ENCODE results near the gene IL1RAPL1. TPM values are rescaled to one million over a fixed set of nuclear protein-coding genes. Genes with fewer than 3 reads are reported as not detected.

Gene IL1RAPL1
- total RNA-seq, 2 experiments from 2014 or later = not detected

DNA sequence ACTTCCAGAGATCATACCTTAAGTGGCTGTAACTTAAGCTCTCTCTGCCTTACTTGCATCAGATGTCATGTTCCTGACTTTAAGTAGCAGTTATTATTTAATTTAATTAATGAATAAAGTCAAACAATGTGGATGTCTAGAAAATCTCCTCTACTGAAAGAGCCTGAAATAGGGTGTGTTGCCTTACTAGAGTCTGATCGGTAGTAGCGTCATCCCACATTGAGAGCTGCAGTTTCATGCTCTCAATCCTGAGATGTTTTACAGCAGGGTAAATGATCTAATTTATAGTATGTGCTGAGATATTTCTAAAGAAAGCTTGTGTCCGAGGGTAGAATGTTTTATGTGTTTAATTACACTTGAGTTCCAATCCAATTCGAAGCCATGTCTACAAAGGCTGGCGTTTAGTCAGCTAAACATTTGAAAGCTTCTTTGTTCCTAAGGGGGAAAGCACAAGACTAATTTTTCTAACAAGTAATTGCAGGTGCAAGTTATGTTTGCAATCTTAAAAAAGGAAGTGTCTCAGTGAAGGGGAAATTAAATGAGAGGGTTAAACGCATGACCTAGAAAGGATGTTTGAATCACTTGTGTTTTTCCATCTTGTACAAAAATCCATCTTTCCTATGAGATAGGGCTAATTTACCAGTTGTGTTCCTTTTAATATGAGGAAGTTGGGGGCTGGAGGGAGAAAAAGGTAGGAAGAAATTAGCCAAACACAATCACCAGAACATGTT is 1237.1 kb downstream of the IL1RAPL1 start:
- no peak overlapping the region for H3K4me3 Mint-ChIP-seq
- H3K27ac Mint-ChIP-seq = no peak overlapping the region
- no peaks in the 10 kb centered on the region for H3K36me3 Mint-ChIP-seq
- CTCF ChIA-PET = no interaction called here
- DNase-seq = no peak
- H3K9me3 Mint-ChIP-seq (ENCODE audit: low read depth) = peaks cover 3% of the 10 kb centered on the region
- no peaks in the 10 kb centered on the region for H3K27me3 Mint-ChIP-seq
- no peaks in the 10 kb centered on the region for H3K4me1 Mint-ChIP-seq
- ATAC-seq = no peak

GRCh38 chrX:29826742-29827141 is 1239.5 kb downstream of the IL1RAPL1 start:
- DNase-seq = no peak
- no peak for ATAC-seq
- no peaks in the 10 kb centered on the region for H3K36me3 Mint-ChIP-seq
- no peak overlapping the region for H3K27ac Mint-ChIP-seq
- H3K4me3 Mint-ChIP-seq = no peak overlapping the region
- H3K27me3 Mint-ChIP-seq = no peaks in the 10 kb centered on the region
- H3K4me1 Mint-ChIP-seq = no peaks in the 10 kb centered on the region
- CTCF ChIA-PET = no interaction called here
- H3K9me3 Mint-ChIP-seq (ENCODE audit: low read depth) = peaks cover 3% of the 10 kb centered on the region

DNA sequence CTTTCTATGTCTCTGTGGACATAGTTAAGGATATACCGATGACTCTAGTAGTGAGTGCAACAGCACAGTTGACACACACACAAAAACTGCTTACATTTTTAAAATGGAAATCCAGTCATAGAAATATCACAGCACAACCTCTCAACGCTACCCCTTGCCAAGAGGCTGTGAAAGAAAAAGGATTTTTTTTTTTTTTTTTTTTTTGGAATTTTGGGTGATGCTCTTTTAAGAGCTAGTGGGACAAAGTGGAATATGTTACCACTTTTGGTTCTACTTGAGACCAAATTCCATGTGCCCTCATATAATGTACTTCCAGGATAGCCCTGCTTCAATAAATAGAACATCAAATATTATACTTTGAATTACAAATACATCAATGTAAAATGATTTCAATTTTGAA is 1247.1 kb downstream of the IL1RAPL1 start:
- Mint-ChIP-seq H3K27ac (no peak overlapping the region), H3K36me3 (no peaks in the 10 kb centered on the region), H3K4me1 (no peaks in the 10 kb centered on the region), H3K27me3 (no peaks in the 10 kb centered on the region), H3K9me3 (ENCODE audit: low read depth) (no peaks in the 10 kb centered on the region), H3K4me3 (no peak overlapping the region)
- CTCF ChIA-PET = no interaction called here
- ATAC-seq (no peak), DNase-seq (no peak)

GRCh38 chrX:29834764-29835163 is 1247.5 kb downstream of the IL1RAPL1 start:
- Mint-ChIP-seq H3K4me3 (no peak overlapping the region), H3K27me3 (no peaks in the 10 kb centered on the region), H3K27ac (no peak overlapping the region), H3K4me1 (no peaks in the 10 kb centered on the region), H3K36me3 (no peaks in the 10 kb centered on the region), H3K9me3 (ENCODE audit: low read depth) (no peaks in the 10 kb centered on the region)
- CTCF ChIA-PET = no interaction called here
- DNase-seq (no peak), ATAC-seq (no peak)

DNA sequence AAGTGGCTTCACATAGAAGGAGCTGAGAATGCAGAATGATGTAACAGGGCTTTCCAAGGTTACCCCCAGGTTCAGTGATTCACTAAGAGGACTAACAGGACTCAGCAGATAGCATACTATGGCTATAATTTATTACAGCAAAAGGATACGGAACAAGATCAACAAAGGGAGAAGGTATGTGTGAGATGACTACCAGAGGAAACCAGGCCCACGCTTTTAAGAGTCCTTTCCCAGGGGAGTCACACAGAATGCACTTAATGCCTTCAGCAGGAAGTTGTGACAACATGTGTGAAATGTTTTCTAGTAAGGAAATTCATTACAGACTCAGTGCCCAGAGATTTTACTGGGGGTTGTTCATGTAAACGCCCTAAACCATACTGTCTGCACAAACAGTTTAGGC is 1254.5 kb downstream of the IL1RAPL1 start:
- no peak for DNase-seq
- Mint-ChIP-seq H3K27ac (no peak overlapping the region), H3K9me3 (ENCODE audit: low read depth) (no peaks in the 10 kb centered on the region), H3K4me1 (no peaks in the 10 kb centered on the region), H3K4me3 (no peak overlapping the region), H3K27me3 (no peaks in the 10 kb centered on the region), H3K36me3 (no peaks in the 10 kb centered on the region)
- CTCF ChIA-PET = no interaction called here
- no peak for ATAC-seq

- H3K4me1 Mint-ChIP-seq = no peaks in the 10 kb centered on the region
- CTCF ChIA-PET = no interaction called here
- no peaks in the 10 kb centered on the region for H3K27me3 Mint-ChIP-seq
- H3K9me3 Mint-ChIP-seq (ENCODE audit: low read depth) = no peaks in the 10 kb centered on the region
- H3K27ac Mint-ChIP-seq = no peak overlapping the region
- ATAC-seq (no peak), DNase-seq (no peak)
- H3K36me3 Mint-ChIP-seq = no peaks in the 10 kb centered on the region
- H3K4me3 Mint-ChIP-seq = no peak overlapping the region
Measured at GRCh38 chrX:29842552-29842951, 1255.3 kb downstream of the IL1RAPL1 start.

DNA sequence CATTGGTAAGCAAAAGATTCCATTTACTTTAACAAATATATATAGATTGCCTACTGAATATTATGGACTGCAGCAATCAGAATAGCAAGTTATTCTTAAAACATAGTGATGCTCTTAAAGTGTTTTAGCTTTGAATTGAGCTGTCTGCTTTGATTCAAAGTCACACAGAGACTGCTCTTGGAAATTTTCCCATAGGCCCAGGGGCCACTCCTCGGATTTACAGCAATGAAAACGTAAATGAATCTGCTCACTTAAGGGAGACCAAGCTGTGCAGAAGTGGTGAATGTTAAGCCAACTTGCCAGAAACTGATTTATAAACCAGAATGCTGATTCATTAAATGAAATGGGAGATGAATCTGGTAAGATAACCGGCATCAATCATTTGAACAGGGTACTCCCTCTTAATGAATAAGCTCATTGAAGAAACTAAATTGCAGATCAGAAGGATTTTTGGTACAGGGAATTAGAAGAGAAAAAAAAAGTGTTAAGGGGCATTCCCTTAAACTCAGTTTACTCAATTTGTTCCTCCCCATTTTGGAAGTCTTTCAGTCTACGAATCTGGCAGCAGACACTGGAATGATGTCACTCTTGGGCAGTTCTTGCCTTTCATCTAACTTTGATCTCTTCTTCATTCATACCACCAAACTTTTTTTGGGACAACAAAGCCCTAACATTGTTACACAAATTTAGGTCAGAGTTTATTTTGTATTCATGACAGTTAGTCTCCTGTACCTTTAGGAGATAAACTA is 1264.8 kb downstream of the IL1RAPL1 start:
- no peak for ATAC-seq
- no peak overlapping the region for H3K4me3 Mint-ChIP-seq
- CTCF ChIA-PET = no interaction called here
- DNase-seq = no peak
- H3K9me3 Mint-ChIP-seq (ENCODE audit: low read depth) = no peaks in the 10 kb centered on the region
- H3K4me1 Mint-ChIP-seq = no peaks in the 10 kb centered on the region
- H3K27ac Mint-ChIP-seq = no peak overlapping the region
- H3K27me3 Mint-ChIP-seq = no peaks in the 10 kb centered on the region
- no peaks in the 10 kb centered on the region for H3K36me3 Mint-ChIP-seq

- CTCF ChIA-PET = no interaction called here
- Mint-ChIP-seq H3K36me3 (no peaks in the 10 kb centered on the region), H3K4me1 (no peaks in the 10 kb centered on the region), H3K27ac (no peak overlapping the region), H3K27me3 (no peaks in the 10 kb centered on the region), H3K4me3 (no peak overlapping the region), H3K9me3 (ENCODE audit: low read depth) (no peaks in the 10 kb centered on the region)
- ATAC-seq = no peak
- no peak for DNase-seq
Measured at GRCh38 chrX:29852767-29853166, 1265.5 kb downstream of the IL1RAPL1 start.

DNA sequence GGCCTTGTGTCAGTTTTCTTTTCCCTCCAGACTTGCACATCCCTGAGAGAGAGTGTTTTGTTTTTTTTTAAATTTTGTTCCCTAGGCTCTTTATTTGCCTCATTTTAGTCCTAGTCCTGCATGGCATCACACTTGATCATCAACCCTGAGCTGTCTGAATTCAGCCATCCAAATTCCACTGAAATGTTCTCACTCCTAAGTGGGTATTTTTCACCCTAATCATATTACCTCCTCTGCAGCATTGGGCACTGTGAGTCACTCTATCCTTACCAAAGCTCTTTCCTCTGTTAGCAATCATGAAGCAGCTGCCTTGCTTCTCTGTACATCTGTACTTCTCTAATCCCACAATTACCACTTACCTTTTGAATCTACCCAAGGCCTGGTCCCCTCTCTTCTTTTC is 1271.5 kb downstream of the IL1RAPL1 start:
- CTCF ChIA-PET = no interaction called here
- ATAC-seq (no peak), DNase-seq (no peak)
- peaks cover 3% of the 10 kb centered on the region for H3K9me3 Mint-ChIP-seq (ENCODE audit: low read depth)
- no peaks in the 10 kb centered on the region for H3K36me3 Mint-ChIP-seq
- H3K27ac Mint-ChIP-seq = no peak overlapping the region
- H3K4me1 Mint-ChIP-seq = no peaks in the 10 kb centered on the region
- no peak overlapping the region for H3K4me3 Mint-ChIP-seq
- no peaks in the 10 kb centered on the region for H3K27me3 Mint-ChIP-seq

- Mint-ChIP-seq H3K27me3 (no peaks in the 10 kb centered on the region), H3K4me1 (no peaks in the 10 kb centered on the region), H3K4me3 (no peak overlapping the region), H3K36me3 (no peaks in the 10 kb centered on the region), H3K9me3 (ENCODE audit: low read depth) (peaks cover 6% of the 10 kb centered on the region), H3K27ac (no peak overlapping the region)
- ATAC-seq (no peak), DNase-seq (no peak)
- CTCF ChIA-PET = no interaction called here
Measured at GRCh38 chrX:29862126-29862677, 1275.0 kb downstream of the IL1RAPL1 start.

DNA sequence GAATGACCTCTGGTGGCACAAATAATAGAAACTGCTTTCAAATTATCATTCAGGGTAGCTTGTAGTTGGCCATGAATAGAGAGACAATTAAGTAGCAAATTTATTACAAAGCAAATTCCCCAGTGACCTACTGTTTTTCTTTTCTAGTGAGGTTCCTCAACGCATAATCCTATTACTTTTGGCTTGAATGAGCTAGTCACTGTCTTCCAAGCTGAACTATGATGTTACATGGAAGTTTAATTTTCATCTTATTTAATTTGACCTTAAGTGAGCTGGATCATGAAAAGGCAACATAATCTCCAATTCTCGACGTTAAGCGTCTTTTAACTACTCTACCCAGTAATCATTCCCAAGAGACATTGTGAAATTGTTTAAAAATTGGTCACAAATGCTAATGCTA is 1280.7 kb downstream of the IL1RAPL1 start:
- Mint-ChIP-seq H3K9me3 (ENCODE audit: low read depth) (peaks cover 6% of the 10 kb centered on the region), H3K27ac (no peak overlapping the region), H3K4me3 (no peak overlapping the region), H3K4me1 (no peaks in the 10 kb centered on the region), H3K27me3 (no peaks in the 10 kb centered on the region), H3K36me3 (no peaks in the 10 kb centered on the region)
- CTCF ChIA-PET = no interaction called here
- ATAC-seq = no peak
- DNase-seq = no peak

DNA sequence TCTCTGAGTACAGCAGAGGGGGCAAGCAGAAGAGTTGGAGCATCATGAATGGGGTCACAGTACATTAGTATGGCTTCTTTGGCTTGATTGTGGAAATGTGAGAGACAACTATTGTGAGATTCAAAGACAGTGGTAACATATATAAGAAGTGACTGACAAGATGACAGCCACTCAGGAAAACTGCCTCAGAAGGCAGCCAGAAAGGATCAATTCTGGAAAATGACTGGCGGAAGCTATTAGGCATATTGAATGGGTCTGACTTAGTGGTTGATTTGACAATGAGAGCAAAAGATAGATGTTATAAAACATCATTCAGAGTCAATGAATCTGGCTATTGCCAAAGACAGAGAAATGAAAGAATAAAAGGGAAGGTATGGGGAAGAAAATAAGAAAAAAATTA is 1282.6 kb downstream of the IL1RAPL1 start:
- H3K4me1 Mint-ChIP-seq = no peaks in the 10 kb centered on the region
- no peak for ATAC-seq
- DNase-seq = no peak
- H3K27me3 Mint-ChIP-seq = no peaks in the 10 kb centered on the region
- H3K9me3 Mint-ChIP-seq (ENCODE audit: low read depth) = peaks cover 6% of the 10 kb centered on the region
- H3K27ac Mint-ChIP-seq = no peak overlapping the region
- CTCF ChIA-PET = no interaction called here
- H3K36me3 Mint-ChIP-seq = no peaks in the 10 kb centered on the region
- no peak overlapping the region for H3K4me3 Mint-ChIP-seq

GRCh38 chrX:29870608-29871007 is 1283.4 kb downstream of the IL1RAPL1 start:
- CTCF ChIA-PET = no interaction called here
- Mint-ChIP-seq H3K27me3 (no peaks in the 10 kb centered on the region), H3K4me1 (no peaks in the 10 kb centered on the region), H3K36me3 (no peaks in the 10 kb centered on the region), H3K4me3 (no peak overlapping the region), H3K9me3 (ENCODE audit: low read depth) (peaks cover 6% of the 10 kb centered on the region), H3K27ac (no peak overlapping the region)
- no peak for DNase-seq
- no peak for ATAC-seq

DNA sequence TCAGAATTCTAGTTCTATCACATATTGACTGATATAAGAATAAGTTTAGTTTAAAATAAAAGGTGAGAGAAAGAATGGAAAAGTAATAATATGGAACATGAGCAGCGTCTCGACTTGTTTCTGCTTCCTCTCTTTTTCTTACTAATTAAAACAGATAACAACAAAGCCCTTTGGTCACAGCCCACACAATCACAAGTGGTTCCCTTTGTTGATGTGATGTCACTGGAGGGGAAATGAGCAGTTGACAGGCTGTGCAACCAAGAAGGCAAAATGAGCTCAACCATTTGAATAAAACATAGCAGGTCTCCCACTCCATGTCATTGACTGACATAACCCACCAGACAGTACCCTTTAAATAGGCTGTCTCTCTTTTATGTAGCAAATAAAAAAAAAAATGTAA is 1285.6 kb downstream of the IL1RAPL1 start:
- H3K36me3 Mint-ChIP-seq = no peaks in the 10 kb centered on the region
- CTCF ChIA-PET = no interaction called here
- no peaks in the 10 kb centered on the region for H3K4me1 Mint-ChIP-seq
- no peak overlapping the region for H3K27ac Mint-ChIP-seq
- DNase-seq (no peak), ATAC-seq (no peak)
- no peaks in the 10 kb centered on the region for H3K27me3 Mint-ChIP-seq
- peaks cover 3% of the 10 kb centered on the region for H3K9me3 Mint-ChIP-seq (ENCODE audit: low read depth)
- H3K4me3 Mint-ChIP-seq = no peak overlapping the region

Measured in activated CD8-positive, alpha-beta memory T cell treated with anti-CD3 and anti-CD28 coated beads, Interleukin-2, amount 10 ng/mL, durations not matched to agents 7 days and 5 days (primary cell).